Measurements from ENCODE around the gene EIF4G1. TPM values are rescaled to one million over a fixed set of nuclear protein-coding genes. Genes with fewer than 3 reads are reported as not detected.
A peak's percentile ranks its signal among the peaks of the same experiment; 100 is the strongest.

EIF4G1 gene
- total RNA-seq, 2 donors from 2014 or later = 242 to 551 TPM

GRCh38 chr3:184291738-184292445, 22.5 kb upstream of the EIF4G1 start:
- ATAC-seq (replicated peaks) = no peak
- H3K4me3 Mint-ChIP-seq = no peak overlapping the region
- H3K27me3 Mint-ChIP-seq = no peaks in the 10 kb centered on the region
- no peaks in the 10 kb centered on the region for H3K4me1 Mint-ChIP-seq
- H3K9me3 Mint-ChIP-seq = no peaks in the 10 kb centered on the region
- no peak overlapping the region for H3K27ac Mint-ChIP-seq
- H3K36me3 Mint-ChIP-seq (ENCODE audit: low read depth) = no peaks in the 10 kb centered on the region

DNA sequence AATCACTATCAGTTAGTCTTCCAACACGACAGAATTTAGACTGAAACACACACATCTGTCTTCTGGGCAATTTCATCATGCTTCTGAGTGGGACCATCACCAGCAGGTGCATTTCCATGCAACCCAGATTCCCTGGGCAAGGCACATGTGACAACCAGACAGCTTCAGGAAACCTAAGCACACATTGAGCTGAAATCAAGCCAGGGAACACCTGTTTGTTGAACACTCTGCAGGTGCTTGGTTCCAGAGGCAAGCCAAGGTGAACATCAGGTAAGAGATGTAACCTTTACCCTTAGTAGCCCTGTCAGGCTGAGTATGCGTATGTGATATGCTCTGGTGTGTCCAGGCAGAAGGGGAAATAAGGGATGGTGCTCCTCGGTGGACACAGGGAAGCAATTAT, 18.6 kb upstream of the EIF4G1 start:
- peaks cover 15% of the 10 kb centered on the region for H3K36me3 Mint-ChIP-seq (ENCODE audit: low read depth)
- ATAC-seq (replicated peaks) = no peak
- H3K4me1 Mint-ChIP-seq = peaks cover 9% of the 10 kb centered on the region
- H3K4me3 Mint-ChIP-seq = no peak overlapping the region
- H3K27ac Mint-ChIP-seq = no peak overlapping the region
- H3K9me3 Mint-ChIP-seq = no peaks in the 10 kb centered on the region
- H3K27me3 Mint-ChIP-seq = no peaks in the 10 kb centered on the region

- Mint-ChIP-seq H3K27me3 (no peaks in the 10 kb centered on the region), H3K9me3 (no peaks in the 10 kb centered on the region), H3K36me3 (ENCODE audit: low read depth) (peaks cover 23% of the 10 kb centered on the region), H3K27ac (no peak overlapping the region), H3K4me3 (no peak overlapping the region), H3K4me1 (peaks cover 9% of the 10 kb centered on the region)
- no peak for ATAC-seq (replicated peaks)
These were observed 17.8 kb upstream of the EIF4G1 start for GRCh38 chr3:184296616-184297015.

DNA sequence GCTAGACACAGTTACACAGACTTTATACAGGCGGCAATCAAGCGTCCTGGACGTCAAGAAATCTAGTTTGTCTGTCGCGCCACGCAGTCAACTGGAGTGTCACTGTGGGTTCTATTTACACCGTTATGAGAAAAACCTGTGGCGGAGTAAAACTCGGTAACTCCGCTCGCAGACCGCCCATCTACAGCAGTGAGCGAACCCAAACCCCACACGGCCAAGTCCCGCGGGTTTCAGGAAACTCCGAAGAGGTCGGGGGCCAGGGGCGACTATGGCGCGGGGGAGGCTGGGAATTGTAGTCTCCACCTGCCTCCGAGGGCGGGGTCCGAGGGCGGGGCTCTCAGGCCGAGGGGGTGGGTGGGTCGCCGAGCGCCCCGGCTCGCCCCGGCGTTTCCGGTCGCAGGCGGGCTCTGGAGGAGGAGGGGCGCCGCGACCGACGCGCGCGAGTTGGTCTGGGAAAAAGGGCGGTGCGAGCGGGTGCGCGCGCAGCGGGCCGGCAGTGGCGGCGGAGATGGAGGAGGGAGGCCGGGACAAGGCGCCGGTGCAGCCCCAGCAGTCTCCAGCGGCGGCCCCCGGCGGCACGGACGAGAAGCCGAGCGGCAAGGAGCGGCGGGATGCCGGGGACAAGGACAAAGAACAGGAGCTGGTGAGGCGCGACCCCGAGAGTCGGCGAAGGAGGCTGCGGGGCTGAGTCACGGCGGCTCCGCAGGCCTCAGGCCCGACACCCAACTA, 15.5 kb upstream of the EIF4G1 start, which contains the start of gene PSMD2:
TSS of gene PSMD2 (plus strand) at position 483 of the 729 bp plus-strand sequence. CDS start at position 509, 26 bp downstream.
- H3K36me3 Mint-ChIP-seq (ENCODE audit: low read depth) = peaks cover 46% of the 10 kb centered on the region
- H3K9me3 Mint-ChIP-seq = no peaks in the 10 kb centered on the region
- H3K4me1 Mint-ChIP-seq = peaks cover 9% of the 10 kb centered on the region
- peak within 1 kb of the TSS; percentile 95 for H3K27ac Mint-ChIP-seq
- H3K4me3 Mint-ChIP-seq = peak within 1 kb of the TSS; percentile 98
- no peaks in the 10 kb centered on the region for H3K27me3 Mint-ChIP-seq
- ATAC-seq (replicated peaks) = peak; percentile 95

- no peak for ATAC-seq (replicated peaks)
- Mint-ChIP-seq H3K4me3 (peak overlapping the region; percentile 98), H3K4me1 (peaks cover 9% of the 10 kb centered on the region), H3K36me3 (ENCODE audit: low read depth) (peaks cover 54% of the 10 kb centered on the region), H3K27ac (peak overlapping the region; percentile 95), H3K9me3 (no peaks in the 10 kb centered on the region), H3K27me3 (no peaks in the 10 kb centered on the region)
These were observed 14.7 kb upstream of the EIF4G1 start for GRCh38 chr3:184299488-184300377.

- H3K27me3 Mint-ChIP-seq = no peaks in the 10 kb centered on the region
- peak overlapping the region; percentile 98 for H3K4me3 Mint-ChIP-seq
- H3K27ac Mint-ChIP-seq = peak overlapping the region; percentile 95
- H3K36me3 Mint-ChIP-seq (ENCODE audit: low read depth) = peaks cover 60% of the 10 kb centered on the region
- H3K9me3 Mint-ChIP-seq = no peaks in the 10 kb centered on the region
- ATAC-seq (replicated peaks) = no peak
- H3K4me1 Mint-ChIP-seq = peaks cover 9% of the 10 kb centered on the region
These were observed 14.1 kb upstream of the EIF4G1 start for GRCh38 chr3:184300378-184300720.

- Mint-ChIP-seq H3K27me3 (no peaks in the 10 kb centered on the region), H3K9me3 (no peaks in the 10 kb centered on the region), H3K4me3 (no peak overlapping the region), H3K36me3 (ENCODE audit: low read depth) (peaks cover 96% of the 10 kb centered on the region), H3K4me1 (no peaks in the 10 kb centered on the region), H3K27ac (no peak overlapping the region)
- ATAC-seq (replicated peaks) = no peak
These were observed 8.8 kb upstream of the EIF4G1 start for GRCh38 chr3:184305577-184305976.

GRCh38 chr3:184306341-184306972, 7.9 kb upstream of the EIF4G1 start:
- Mint-ChIP-seq H3K36me3 (ENCODE audit: low read depth) (peaks cover 88% of the 10 kb centered on the region), H3K9me3 (no peaks in the 10 kb centered on the region), H3K27me3 (no peaks in the 10 kb centered on the region), H3K27ac (peak overlapping the region; percentile 40), H3K4me3 (no peak overlapping the region), H3K4me1 (no peaks in the 10 kb centered on the region)
- no peak for ATAC-seq (replicated peaks)

GRCh38 chr3:184307915-184308314, 6.5 kb upstream of the EIF4G1 start:
- H3K4me3 Mint-ChIP-seq = no peak overlapping the region
- no peaks in the 10 kb centered on the region for H3K9me3 Mint-ChIP-seq
- no peak for ATAC-seq (replicated peaks)
- H3K4me1 Mint-ChIP-seq = no peaks in the 10 kb centered on the region
- H3K27ac Mint-ChIP-seq = peak overlapping the region; percentile 63
- no peaks in the 10 kb centered on the region for H3K27me3 Mint-ChIP-seq
- peaks cover 73% of the 10 kb centered on the region for H3K36me3 Mint-ChIP-seq (ENCODE audit: low read depth)

DNA sequence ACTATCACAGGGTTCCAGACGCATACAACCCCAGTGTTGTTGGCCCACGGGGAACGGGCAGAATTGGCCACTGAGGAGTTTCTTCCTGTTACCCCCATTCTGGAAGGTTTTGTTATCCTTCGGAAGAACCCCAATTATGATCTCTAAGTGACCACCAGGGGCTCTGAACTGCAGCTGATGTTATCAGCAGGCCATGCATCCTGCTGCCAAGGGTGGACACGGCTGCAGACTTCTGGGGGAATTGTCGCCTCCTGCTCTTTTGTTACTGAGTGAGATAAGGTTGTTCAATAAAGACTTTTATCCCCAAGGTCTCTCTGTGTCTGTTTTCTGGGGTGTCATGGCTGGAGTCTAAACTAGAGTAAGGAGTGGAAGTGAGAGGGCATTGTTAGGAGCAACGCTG, 5.7 kb upstream of the EIF4G1 start:
- H3K27ac Mint-ChIP-seq = peak overlapping the region; percentile 63
- H3K9me3 Mint-ChIP-seq = no peaks in the 10 kb centered on the region
- peaks cover 65% of the 10 kb centered on the region for H3K36me3 Mint-ChIP-seq (ENCODE audit: low read depth)

GRCh38 chr3:184311633-184312032, 2.8 kb upstream of the EIF4G1 start:
- Mint-ChIP-seq H3K9me3 (no peaks in the 10 kb centered on the region), H3K36me3 (ENCODE audit: low read depth) (peaks cover 55% of the 10 kb centered on the region), H3K27ac (peak overlapping the region; percentile 9), H3K27me3 (no peaks in the 10 kb centered on the region), H3K4me3 (no peak overlapping the region), H3K4me1 (peaks cover 5% of the 10 kb centered on the region)
- ATAC-seq (replicated peaks) = no peak

More for the DNA sequence above, 5.7 kb upstream of the EIF4G1 start:
- Mint-ChIP-seq H3K4me1 (no peaks in the 10 kb centered on the region), H3K27me3 (no peaks in the 10 kb centered on the region), H3K4me3 (no peak overlapping the region)
- no peak for ATAC-seq (replicated peaks)

- H3K4me3 Mint-ChIP-seq = peak overlapping the region; percentile 80
- peak; percentile 48 for ATAC-seq (replicated peaks)
- H3K4me1 Mint-ChIP-seq = peaks cover 27% of the 10 kb centered on the region
- H3K9me3 Mint-ChIP-seq = no peaks in the 10 kb centered on the region
- H3K36me3 Mint-ChIP-seq (ENCODE audit: low read depth) = peaks cover 54% of the 10 kb centered on the region
- H3K27me3 Mint-ChIP-seq = no peaks in the 10 kb centered on the region
- H3K27ac Mint-ChIP-seq = peak overlapping the region; percentile 85
These were observed 515 bp downstream of the EIF4G1 start for GRCh38 chr3:184314700-184315542.

DNA sequence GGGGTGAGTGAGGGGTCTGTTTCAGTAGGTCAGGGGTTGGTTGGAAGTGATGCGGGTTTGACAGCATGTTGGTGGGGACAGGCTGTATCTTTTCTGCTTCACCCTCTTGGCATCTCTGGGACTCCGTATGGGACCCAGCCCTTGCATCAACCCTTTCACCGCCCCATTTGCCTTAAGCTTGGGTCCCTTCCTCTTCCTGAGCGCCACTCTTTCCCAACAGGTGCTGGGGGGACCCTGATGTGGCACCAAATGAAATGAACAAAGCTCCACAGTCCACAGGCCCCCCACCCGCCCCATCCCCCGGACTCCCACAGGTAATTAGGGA, 1.1 kb downstream of the EIF4G1 start:
- ATAC-seq (replicated peaks) = no peak
- Mint-ChIP-seq H3K4me3 (peak overlapping the region; percentile 80), H3K4me1 (peaks cover 27% of the 10 kb centered on the region), H3K36me3 (ENCODE audit: low read depth) (peaks cover 57% of the 10 kb centered on the region), H3K27me3 (no peaks in the 10 kb centered on the region), H3K27ac (peak overlapping the region; percentile 85), H3K9me3 (no peaks in the 10 kb centered on the region)
